NK-92 (cell line): ENCODE measurements around the gene FAM118A.
"Not testable (repeated sequence)": the region's sequence is repeated elsewhere in the genome, so short reads cannot be mapped to it uniquely, and the experiment has no call there.

Experiments used
- DNase-seq: peaks from one replicate; lab custom pipeline; 2025; ENCODE audit not compliant: unreplicated experiment; lab: John Stamatoyannopoulos, UW

The FAM118A gene

GRCh38 chr22:45281010-45281409 is 28.7 kb upstream of the FAM118A start:
- DNase-seq: no peak

- DNase-seq: no peak
Observed at GRCh38 chr22:45284705-45285262, 24.9 kb upstream of the FAM118A start, which contains the start of gene UPK3A. UPK3A (plus strand) TSS chr22:45284949; CDS start chr22:45285014, 65 bp downstream.

GRCh38 chr22:45285263-45286058 is 24.3 kb upstream of the FAM118A start:
- DNase-seq: no peak

GRCh38 chr22:45286854-45287551 is 22.7 kb upstream of the FAM118A start:
- no peak for DNase-seq

GRCh38 chr22:45290410-45290936 is 19.3 kb upstream of the FAM118A start:
- no peak for DNase-seq

- no peak for DNase-seq
Observed at GRCh38 chr22:45291061-45291930, 18.4 kb upstream of the FAM118A start.

- no peak for DNase-seq
Observed at GRCh38 chr22:45291931-45292290, 17.8 kb upstream of the FAM118A start.

- DNase-seq: no peak
Observed at GRCh38 chr22:45292731-45293442, 16.8 kb upstream of the FAM118A start.

GRCh38 chr22:45294030-45294429 is 15.7 kb upstream of the FAM118A start:
- DNase-seq: no peak

GRCh38 chr22:45295004-45295403 is 14.7 kb upstream of the FAM118A start:
- DNase-seq: not testable (repeated sequence)

- DNase-seq: no peak
Observed at GRCh38 chr22:45295492-45295891, 14.2 kb upstream of the FAM118A start.

- no peak for DNase-seq
Observed at GRCh38 chr22:45296628-45297297, 13.0 kb upstream of the FAM118A start.

- no peak for DNase-seq
Observed at GRCh38 chr22:45298934-45299505, 10.7 kb upstream of the FAM118A start.

- no peak for DNase-seq
Observed at GRCh38 chr22:45302751-45303150, 7.0 kb upstream of the FAM118A start.

GRCh38 chr22:45303181-45303580 is 6.6 kb upstream of the FAM118A start:
- no peak for DNase-seq

- no peak for DNase-seq
Observed at GRCh38 chr22:45304971-45305370, 4.8 kb upstream of the FAM118A start.

GRCh38 chr22:45305456-45306075 is 4.2 kb upstream of the FAM118A start:
- DNase-seq: no peak

GRCh38 chr22:45306139-45306538 is 3.6 kb upstream of the FAM118A start:
- no peak for DNase-seq

GRCh38 chr22:45308391-45308956 is 1.3 kb upstream of the FAM118A start:
- no peak for DNase-seq
